Caki2 (cell line): ENCODE results near the gene ZNF407. TPM values are rescaled to one million over a fixed set of nuclear protein-coding genes. Genes with fewer than 3 reads are reported as not detected.

Experiments
- DNase-seq: peaks from one replicate; pipeline ENCODE4 v3.0.0-alpha.2; 2015; ENCODE audit warnings: low read depth
- in situ Hi-C: cut with HindIII; loops from 2 replicates; pipeline ENCODE4 v1.10.0; 2016; ENCODE audit warnings: low sequenced_read_pairs, low pct_unique_long_range_greater_than_20kb, mixed read lengths
- total RNA-seq: library from RNA; depleted of rRNA; stranded (reverse); fragments of >200 nt; shearing (Covaris generic); gene quantifications from 2 replicates; pipeline ENCODE4 v1.2.3, GENCODE V29; 2014; ENCODE audit warnings: low replicate concordance; rRNA removed

Gene ZNF407
- total RNA-seq, 1 experiment from 2014 or later: 1.3 TPM

DNA sequence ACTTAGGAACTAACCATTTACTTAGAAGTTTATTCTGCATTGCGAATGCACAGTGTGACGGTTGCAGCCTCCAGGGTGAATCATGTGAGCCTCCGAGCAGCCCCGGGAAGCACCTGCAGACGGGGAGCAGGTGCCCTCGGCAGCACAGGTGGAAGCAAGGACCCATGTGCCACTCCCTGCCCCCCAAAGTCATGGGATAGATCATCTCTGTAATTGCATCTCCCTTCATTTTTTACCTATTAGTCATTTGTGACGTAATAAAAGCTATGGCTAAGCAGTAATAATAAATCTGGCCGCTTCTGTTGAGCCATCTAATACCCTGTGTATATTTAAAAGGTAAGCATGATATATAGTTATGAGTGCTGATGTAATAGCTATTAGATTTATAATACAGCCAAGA, 514.1 kb downstream of the ZNF407 start:
- no peak for DNase-seq
- in situ Hi-C loops: no loop called here

DNA sequence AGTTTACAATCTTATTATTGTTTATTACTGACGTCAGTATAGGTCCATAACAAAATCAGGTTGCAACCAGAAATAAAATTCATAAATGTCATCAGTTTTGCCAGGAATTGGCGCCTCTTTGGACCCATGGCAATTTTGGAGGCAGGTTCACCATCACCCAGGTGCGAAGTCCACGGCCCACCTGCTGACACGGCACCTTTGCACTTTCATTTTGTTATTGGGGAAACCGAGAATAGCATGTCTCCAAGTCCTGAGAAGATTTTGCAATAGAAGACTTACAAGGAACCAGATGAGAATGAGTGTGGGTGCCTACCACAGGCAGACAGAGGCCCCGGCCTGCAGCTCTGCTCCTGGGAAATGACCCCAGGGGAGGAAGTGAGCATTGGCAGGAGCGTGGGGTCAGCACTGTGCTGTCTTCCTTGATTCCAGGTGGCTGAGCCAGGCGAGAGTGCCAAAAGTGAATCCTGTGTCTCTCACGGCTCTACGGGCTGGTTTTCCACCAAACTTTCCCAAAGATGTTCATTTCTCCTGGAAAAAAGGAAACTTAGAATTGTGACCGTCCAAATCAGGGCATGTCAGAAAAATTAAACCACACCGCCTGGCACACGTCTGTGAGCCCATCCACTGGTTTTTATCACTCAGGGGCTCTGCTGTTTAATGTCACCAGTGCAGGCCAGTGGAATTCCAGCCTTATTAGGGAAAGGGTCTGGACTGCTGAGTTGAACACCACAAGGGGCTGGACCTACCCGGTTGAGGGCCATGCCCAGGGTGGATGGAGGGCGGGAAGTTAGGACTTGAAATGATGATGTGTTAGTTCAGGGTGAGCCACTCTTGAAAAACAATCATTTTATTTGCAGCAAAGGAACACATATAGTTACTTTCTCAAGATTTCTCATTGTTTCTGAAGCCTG, 514.8 kb downstream of the ZNF407 start:
- DNase-seq: no peak
- in situ Hi-C loops: no loop called here

DNA sequence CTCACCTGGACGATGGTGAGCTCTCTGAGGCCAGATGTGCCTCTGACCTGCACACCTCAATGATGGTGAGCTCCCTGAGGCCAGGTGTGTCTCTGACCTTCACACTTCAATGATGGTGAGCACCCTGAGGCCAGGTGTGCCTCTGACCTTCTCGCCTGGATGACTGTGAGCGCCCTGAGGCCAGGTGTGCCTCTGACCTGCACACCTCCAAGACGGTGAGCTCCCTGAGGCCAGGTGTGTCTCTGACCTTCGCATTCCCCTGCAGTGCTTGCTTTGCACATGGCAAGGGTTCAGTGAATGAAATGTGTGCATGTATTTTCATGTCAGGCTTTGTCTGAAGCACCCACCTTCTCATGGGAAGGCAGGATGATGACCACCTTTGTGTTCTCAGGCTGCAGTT, 515.8 kb downstream of the ZNF407 start:
- in situ Hi-C loops: no loop called here
- DNase-seq: no peak

DNA sequence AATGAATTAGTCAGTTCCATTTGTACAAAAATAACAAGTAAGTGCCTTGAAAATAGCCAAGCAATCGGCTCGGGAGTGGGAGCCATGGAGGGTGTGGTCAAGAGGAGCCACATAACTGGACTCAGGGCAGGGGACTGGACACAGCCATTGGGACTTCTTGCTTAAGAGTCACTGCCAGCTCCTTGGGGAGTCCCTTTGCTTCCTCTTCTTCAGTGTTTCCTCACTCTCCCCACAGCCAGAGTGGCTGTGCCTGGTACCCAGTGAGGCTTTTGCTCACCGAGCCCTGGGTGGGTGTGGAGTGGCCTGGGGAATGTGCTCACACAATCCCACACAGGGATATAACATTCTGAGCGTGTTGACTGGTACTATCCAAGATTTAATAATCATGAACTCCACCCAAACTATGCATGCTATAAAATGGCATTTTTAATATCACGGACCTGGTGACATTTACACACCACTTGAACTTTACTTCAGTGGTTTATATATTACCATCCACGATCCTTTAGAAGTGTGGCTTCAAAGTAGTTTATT, 516.6 kb downstream of the ZNF407 start:
- DNase-seq: no peak
- in situ Hi-C loops: no loop called here

Other genes with a start within 250 kb of the ZNF407 start
- gene DIPK1C, start 140.6 kb upstream of the ZNF407 start, total RNA-seq: not detected in 2 replicates
- 86.5 and 107 TPM in 2 replicates for gene CNDP2, start 101.5 kb upstream of the ZNF407 start, total RNA-seq
- gene CNDP1, start 63.4 kb upstream of the ZNF407 start, total RNA-seq: not detected in 2 replicates